Uterus (tissue), 2 donors: Measurements from ENCODE around the gene ASPA.
"Not testable (repeated sequence)": the region's sequence is repeated elsewhere in the genome, so short reads cannot be mapped to it uniquely, and the experiment has no call there.

Experiments used
- CTCF ChIP-seq, 4 experiments: fragments of 200-600 bp in 2 of 4; fragments of 450-650 bp in 2 of 4; sonication (generic) in 2 of 4; IDR thresholded peaks; one replicate each; pipeline ENCODE4 v1.5.1; 2016 to 2019; ENCODE audit warnings: antibody characterized with exemption in 4 of 4, mild to moderate bottlenecking in 2 of 4, moderate library complexity in 1 of 4
- POLR2A ChIP-seq, 2 donors: fragments of 450-650 bp; IDR thresholded peaks; one replicate each; pipeline ENCODE4 v1.6.1; 2016; ENCODE audit warnings: antibody characterized with exemption in 2 of 2, mild to moderate bottlenecking in 1 of 2, moderate library complexity in 1 of 2

DNA sequence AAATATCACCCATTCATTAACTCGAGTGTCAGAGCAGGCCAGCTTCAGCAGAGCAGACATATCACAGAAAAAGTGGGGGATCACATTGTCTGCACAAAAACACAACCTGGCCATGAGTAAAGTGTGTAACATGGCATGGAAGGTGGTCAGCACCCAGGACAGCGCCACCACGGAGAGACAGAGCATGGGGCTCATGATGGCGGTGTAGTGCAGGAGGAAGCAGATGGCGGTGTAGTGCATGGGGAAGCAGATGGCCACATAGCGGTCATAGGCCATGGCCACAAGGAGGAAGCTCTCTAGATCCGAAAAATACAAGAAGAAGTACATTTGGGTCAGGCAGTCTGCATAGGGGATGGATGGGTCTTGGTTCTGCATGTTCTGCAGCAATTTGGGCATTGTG is 42.6 kb upstream of the ASPA start:
- not testable (repeated sequence) for TF ChIP-seq CTCF, POLR2A (IDR thresholded peaks at IDR 0.05)
